T-helper 9 cell (primary cell): ENCODE data around the gene AKAP7.
A peak's percentile ranks its signal among the peaks of the same experiment; 100 is the strongest.
"Not testable (repeated sequence)": the region's sequence is repeated elsewhere in the genome, so short reads cannot be mapped to it uniquely, and the experiment has no call there.

Source experiments
- DNase-seq: peaks from one replicate; pipeline ENCODE4 v3.0.0-alpha.2; 2020
- total RNA-seq, 2 donors: gene quantifications; one replicate each; lab custom pipeline; 2026; lab: John Stamatoyannopoulos, UW

The AKAP7 gene
- 9.2 to 15.7 reads per million in 2 donors for total RNA-seq

GRCh38 chr6:131135244-131136020 lies at the start of gene AKAP7:
Gene AKAP7, plus strand, starts transcription at chr6:131135467. Its CDS starts 297 bp downstream, at chr6:131135764.
- DNase-seq: peak; percentile 28

- DNase-seq: not testable (repeated sequence)
Measured at GRCh38 chr6:131090339-131090738, 44.9 kb upstream of the AKAP7 start.

DNA sequence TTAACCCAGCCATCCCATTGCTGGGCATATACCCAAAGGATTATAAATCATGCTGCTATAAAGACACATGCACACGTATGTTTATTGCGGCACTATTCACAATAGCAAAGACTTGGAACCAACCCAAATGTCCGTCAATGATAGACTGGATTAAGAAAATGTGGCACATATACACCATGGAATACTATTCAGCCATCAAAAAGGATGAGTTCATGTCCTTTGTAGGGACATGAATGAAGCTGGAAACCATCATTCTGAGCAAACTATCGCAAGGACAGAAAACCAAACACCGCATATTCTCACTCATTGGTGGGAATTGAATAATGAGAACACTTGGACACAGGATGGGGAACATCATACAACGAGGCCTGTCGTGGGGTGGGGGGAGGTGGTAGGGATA lies 43.3 kb upstream of the AKAP7 start:
- DNase-seq: not testable (repeated sequence)

DNA sequence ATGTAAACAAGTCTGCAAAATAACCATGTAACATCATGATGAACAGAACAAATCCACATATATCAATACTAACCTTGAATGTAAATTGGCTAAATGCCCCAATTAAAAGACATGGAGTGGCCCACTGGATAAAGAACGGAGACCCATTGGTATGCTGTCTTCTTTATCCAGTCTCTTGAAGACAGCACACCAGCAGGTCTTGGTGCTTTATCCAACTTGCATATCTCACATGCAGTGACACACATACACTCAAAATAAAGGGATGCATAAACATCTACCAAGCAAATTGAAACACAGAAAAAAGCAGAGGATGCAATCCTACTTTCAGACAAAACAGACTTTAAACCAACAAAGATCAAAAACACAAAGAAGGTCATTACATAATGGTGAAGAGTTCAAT lies 41.9 kb upstream of the AKAP7 start:
- no peak for DNase-seq

DNA sequence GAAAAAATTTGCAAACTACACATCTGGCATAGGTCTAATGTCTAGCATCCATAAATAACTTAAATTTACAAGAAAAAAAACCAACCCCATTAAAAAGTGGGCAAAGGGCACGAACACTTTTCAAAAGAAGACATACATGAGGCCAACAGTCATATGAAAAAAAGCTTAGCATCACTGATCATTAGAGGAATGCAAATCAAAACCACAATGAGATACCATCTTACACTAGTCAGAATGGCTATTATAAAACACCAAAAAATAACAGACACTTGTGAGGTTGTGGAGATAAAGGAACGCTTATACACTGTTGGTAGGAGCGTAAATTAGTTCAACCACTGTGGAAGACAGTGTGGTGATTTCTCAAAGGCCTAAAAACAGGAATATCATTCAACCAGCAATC lies 38.5 kb upstream of the AKAP7 start:
- DNase-seq: no peak

DNA sequence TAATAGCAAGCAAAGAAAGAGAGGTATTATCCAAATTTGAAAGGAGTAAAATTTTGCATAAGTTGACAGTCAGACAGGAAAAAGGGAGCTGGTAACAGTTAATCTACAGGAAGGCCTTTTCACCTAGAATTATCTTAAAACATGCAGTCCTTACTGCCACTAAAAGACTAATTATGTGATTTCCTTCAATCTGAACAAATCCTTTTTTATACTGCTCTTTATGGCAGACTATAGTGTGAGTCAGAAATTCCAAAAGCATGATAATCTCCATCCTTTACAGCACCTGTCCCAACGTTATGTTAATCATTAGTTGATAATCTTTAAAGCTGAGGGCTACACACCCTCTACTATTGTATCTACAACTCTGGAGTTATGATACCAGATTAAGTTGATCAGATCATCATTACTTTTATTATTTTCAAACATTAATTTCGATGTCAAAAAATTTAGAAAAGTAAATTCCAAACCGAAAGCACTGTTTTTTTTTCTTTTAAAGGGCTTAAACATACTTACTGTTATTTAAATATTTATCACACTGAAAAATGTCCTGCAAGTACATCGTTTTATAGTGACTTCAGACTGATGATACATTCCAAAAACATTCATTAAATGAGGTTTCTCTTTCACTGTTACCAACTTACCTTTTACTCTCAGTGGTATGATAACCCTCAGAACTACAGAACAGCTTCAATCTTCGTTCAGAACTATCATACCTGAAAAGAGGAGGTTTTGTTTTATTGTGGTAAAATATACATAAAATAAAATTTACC lies 33.2 kb upstream of the AKAP7 start:
- no peak for DNase-seq

DNA sequence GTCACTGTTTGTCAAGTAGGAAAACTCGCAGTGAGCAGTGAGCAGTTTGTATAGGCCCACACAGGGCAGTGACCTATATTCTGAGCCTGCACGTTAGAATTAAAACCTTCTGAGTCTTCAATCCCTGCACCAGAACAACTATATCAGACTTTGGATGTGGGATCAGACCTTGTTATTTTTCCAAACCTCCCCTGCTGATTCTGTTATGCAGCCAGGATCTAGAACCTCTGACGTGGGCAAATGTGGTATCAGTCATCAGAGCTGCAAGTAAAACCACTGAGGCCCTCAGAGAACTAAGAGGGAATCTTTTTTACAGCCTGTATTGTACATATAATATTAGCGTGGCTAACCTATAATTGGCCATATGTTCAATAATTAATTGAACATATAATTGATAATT lies 32.0 kb upstream of the AKAP7 start:
- no peak for DNase-seq

DNA sequence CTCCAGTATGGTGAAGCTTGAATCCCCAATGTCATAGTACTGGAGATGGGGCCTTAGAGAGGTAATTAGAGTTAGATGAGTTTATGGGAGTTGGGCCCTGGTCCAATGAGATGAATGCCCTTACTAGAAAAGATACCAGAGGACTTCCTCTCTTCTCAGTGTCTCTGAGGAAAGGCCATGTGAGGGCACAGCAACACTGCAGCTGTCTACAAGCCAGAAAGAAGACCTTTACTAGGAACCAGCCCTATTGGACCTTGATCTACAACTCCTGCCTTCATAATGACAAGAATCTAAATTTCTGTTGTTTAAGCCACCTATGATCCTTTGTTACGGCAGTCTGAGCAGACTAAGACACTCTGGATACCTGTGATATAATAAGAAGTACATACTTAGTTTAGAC lies 31.4 kb upstream of the AKAP7 start:
- no peak for DNase-seq

DNA sequence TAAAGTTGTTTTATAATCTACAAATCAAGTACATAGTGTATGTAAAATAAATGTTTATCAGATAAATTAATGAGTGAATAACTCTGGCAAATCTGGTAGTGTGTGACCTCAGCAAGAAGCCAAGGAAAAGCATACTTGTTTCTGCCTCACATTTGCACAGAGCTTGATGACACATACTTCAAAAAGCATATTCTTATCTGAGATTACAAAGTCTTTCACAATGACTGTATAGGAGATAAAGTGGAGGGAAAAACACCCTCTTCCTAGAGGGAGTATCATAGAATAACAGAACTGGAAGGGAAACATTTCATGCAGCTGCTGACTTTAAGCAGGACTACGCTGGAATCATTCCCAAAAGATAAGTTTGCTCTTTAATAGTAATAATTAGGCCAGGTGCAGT lies 28.1 kb upstream of the AKAP7 start:
- DNase-seq: no peak

GRCh38 chr6:131112249-131112648 lies 23.0 kb upstream of the AKAP7 start:
- no peak for DNase-seq

DNA sequence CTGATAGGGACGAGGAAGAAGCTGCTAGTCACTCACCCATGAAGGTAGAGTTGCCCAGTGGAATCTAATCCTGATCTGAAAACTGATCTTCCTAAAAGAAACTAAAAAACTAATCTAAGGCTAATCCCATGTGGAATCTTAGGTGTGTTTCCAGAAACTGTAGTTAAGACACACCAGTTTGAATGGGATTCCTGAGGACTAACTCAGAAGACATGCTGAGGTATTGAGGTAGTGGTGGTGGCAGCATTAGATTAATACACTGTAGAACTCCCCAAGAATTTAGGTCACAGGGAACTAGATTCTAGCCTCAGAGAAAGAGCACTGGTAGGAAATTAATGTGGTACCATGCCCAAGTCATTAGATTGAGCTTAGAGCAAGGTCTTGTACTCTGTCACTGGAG lies 19.6 kb upstream of the AKAP7 start:
- DNase-seq: no peak

DNA sequence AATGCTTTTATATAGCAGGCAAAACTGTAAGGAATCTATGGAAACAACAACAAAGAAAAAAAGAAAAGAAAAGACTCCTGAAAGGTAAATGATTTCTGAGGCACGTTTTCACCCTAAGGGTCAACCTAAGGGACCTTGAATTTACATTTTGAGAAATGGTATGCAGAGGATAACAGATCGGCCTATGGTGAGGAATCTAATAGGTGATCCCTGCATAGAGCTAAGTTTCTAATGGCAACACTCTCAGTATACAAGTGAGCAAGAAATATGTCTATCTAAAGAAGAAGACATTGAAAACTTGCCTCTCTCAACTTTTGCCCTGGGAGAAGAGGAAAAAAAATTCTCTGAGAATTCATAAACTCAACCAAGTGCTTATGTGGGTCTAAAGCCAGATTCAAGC lies 18.9 kb upstream of the AKAP7 start:
- no peak for DNase-seq

- DNase-seq: no peak
Measured at GRCh38 chr6:131116755-131117360, 18.4 kb upstream of the AKAP7 start.

GRCh38 chr6:131117878-131118277 lies 17.4 kb upstream of the AKAP7 start:
- no peak for DNase-seq

DNA sequence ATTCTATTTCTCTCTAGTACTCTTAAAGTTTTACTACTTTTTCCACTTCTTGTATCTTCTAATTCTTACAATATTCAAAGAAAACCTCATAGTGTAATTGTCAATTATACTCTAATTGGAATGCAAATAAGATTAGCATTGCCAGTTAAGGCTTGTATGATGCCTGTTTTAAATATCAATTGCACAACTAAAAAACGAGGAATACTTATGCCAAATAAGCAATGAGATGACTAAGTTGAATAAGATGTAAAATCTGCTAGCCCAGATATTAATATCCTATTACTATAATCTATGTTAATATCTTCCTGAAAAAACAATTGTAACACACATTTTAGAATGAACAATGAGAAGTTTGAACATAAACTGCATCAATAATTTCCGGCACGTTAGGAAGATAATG lies 13.3 kb upstream of the AKAP7 start:
- DNase-seq: no peak

GRCh38 chr6:131122516-131122915 lies 12.8 kb upstream of the AKAP7 start:
- no peak for DNase-seq

DNA sequence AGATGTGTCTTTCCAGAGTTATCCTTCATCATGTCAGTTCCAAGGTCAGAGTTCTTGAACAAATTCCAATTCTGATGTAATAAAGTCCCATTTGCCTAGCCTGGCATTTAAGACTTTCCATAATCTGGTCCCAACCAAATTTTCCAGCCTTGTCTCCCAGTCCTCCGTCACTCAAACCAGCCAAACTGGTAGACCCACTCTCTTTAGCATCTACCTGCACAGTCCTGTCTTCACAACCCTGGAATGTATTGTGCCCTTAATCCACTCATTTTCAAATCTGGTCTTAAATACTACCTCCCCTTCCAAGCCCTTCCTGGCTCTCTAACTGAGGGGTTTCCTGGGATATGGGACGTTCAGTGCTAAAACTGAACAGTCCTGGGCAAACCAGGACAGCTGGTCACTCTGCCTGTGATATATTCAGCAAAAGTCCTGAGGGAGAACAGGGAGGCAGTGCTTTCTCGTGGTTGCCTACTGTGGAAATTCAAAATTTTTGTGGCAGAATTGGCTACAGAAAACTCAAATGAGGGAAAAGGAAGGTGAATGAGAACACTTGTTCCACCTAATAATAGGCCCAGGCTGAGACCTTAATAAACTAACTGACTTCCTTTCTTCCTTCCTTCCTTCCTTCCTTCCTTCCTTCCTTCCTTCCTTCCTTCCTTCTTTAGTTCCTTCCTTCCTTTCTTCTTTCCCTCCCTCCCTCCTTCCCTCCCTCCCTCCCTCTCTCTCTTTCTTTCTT lies 10.8 kb upstream of the AKAP7 start:
- DNase-seq: no peak

DNA sequence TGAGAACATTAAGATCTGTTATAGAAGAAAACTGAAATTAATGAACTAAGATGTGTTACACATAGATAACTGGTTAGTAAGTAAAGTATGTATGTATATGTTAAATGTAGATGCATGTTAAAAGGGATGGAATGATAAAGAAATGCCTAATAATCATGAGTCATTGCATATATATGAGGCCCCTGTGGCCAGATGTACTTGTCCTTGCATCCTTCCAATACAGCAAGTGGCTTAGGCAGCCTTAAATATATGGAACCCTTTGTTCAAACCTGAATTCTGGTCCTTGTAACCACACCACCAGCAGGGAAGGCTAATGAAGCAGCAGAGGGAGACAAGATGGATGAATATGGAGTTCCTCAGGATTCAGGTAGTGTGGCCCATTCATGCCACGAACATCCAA lies 9.8 kb upstream of the AKAP7 start:
- DNase-seq: no peak

DNA sequence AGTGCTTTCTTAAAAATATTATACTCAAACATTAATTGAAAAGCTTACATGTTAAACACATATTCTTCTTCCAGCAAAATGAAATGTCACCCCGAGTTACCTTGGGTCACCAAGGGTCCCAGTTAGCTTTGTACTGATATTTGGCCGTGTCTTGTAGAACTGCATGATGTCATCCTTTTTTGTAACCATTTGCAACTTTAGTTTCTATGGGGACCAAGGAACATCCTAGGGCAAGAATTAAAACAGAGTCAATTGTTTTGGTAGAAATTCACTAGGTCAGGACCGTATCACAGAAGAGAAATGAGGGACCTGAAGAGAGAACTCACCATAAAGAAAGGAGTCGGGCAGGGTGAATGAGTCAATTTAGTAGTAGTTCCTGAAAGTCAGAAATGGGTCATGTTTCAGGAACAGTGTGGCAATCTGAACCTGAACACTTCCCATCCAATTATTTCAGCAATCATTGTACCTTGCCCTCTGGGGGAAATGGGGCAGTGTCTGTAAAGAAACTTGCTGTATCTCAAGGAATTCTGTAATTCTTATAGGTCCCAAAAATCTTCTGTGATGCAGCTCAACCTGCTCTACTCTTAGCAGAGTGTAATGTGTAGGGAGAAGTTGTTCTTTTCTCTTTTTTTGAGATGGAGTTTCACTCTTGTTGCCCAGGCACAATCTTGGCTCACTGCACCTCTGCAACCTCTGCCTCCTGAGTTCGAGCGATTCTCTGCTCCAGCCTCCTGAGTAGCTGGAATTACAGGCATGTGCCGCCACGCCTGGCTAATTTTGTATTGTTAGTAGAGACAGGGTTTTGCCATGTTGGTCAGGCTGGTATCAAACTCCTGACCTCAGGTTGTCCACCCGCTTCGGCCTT lies 5.3 kb upstream of the AKAP7 start:
- no peak for DNase-seq

- DNase-seq: no peak
Measured at GRCh38 chr6:131130554-131130940, 4.7 kb upstream of the AKAP7 start.

DNA sequence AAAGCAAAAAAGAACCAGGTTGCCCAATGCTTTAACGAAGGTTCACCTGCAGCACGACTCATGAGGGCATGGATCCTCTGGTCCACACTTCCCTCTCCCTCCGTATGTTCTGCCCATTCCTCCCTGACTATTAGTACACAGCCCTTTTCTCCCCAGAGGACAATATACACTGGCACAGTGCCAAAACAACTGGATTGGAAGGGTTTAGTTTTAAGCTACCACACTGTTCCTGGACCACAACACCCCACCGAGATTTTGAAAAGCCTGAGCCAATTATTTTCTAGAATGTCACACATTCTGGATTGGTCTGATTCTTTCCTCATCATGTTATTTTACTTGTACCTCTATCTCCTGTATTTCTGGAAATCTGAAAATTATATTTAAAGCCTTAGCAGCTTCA lies 2.9 kb upstream of the AKAP7 start:
- no peak for DNase-seq
